ENCODE measurements around the gene TMBIM4.
A peak's percentile ranks its signal among the peaks of the same experiment; 100 is the strongest.
"Not testable (repeated sequence)": the region's sequence is repeated elsewhere in the genome, so short reads cannot be mapped to it uniquely, and the experiment has no call there.

Gene TMBIM4

GRCh38 chr12:66169221-66170170 is at the start of gene TMBIM4:
Gene TMBIM4 (minus strand): TSS chr12:66169996. CDS start chr12:66169951, 45 bp downstream.
- Histone ChIP-seq H3K4me3 (ENCODE audit: low read length) (peak within 1 kb of the TSS; percentile 91), H3K9me3 (ENCODE audit: control insufficient read depth, low read depth, low read length) (peaks cover 7% of the 10 kb centered on the region), H3K36me3 (ENCODE audit: control insufficient read depth, low read depth, low read length) (no peaks in the 10 kb centered on the region), H3K27me3 (ENCODE audit: control insufficient read depth, insufficient read depth, low read length) (no peaks in the 10 kb centered on the region), H3K27ac (ENCODE audit: low read length) (peak within 1 kb of the TSS; percentile 75), H3K4me1 (ENCODE audit: control insufficient read depth, low read depth, low read length) (peaks cover 7% of the 10 kb centered on the region), H3K9ac (ENCODE audit: low read length) (peak within 1 kb of the TSS; percentile 77)

GRCh38 chr12:66217342-66217917 is 47.6 kb upstream of the TMBIM4 start:
- H3K27me3 ChIP-seq (ENCODE audit: control insufficient read depth, insufficient read depth, low read length), result no peaks in the 10 kb centered on the region
- H3K4me3 ChIP-seq (ENCODE audit: low read length), result no peak overlapping the region
- H3K9ac ChIP-seq (ENCODE audit: low read length), result no peak overlapping the region
- H3K36me3 ChIP-seq (ENCODE audit: control insufficient read depth, low read depth, low read length), result no peaks in the 10 kb centered on the region
- H3K4me1 ChIP-seq (ENCODE audit: control insufficient read depth, low read depth, low read length), result no peaks in the 10 kb centered on the region
- H3K9me3 ChIP-seq (ENCODE audit: control insufficient read depth, low read depth, low read length), result no peaks in the 10 kb centered on the region
- no peak overlapping the region for H3K27ac ChIP-seq (ENCODE audit: low read length)

GRCh38 chr12:66213011-66213410 is 43.2 kb upstream of the TMBIM4 start:
- H3K9me3 ChIP-seq (ENCODE audit: control insufficient read depth, low read depth, low read length); H3K9ac ChIP-seq (ENCODE audit: low read length); H3K27me3 ChIP-seq (ENCODE audit: control insufficient read depth, insufficient read depth, low read length); H3K4me3 ChIP-seq (ENCODE audit: low read length); H3K36me3 ChIP-seq (ENCODE audit: control insufficient read depth, low read depth, low read length); H3K4me1 ChIP-seq (ENCODE audit: control insufficient read depth, low read depth, low read length); H3K27ac ChIP-seq (ENCODE audit: low read length): not testable (repeated sequence)

GRCh38 chr12:66211573-66211972 is 41.8 kb upstream of the TMBIM4 start:
- H3K27ac ChIP-seq (ENCODE audit: low read length); H3K4me3 ChIP-seq (ENCODE audit: low read length); H3K9ac ChIP-seq (ENCODE audit: low read length); H3K36me3 ChIP-seq (ENCODE audit: control insufficient read depth, low read depth, low read length); H3K4me1 ChIP-seq (ENCODE audit: control insufficient read depth, low read depth, low read length); H3K9me3 ChIP-seq (ENCODE audit: control insufficient read depth, low read depth, low read length); H3K27me3 ChIP-seq (ENCODE audit: control insufficient read depth, insufficient read depth, low read length): not testable (repeated sequence)

- Histone ChIP-seq H3K9me3 (ENCODE audit: control insufficient read depth, low read depth, low read length) (no peaks in the 10 kb centered on the region), H3K36me3 (ENCODE audit: control insufficient read depth, low read depth, low read length) (no peaks in the 10 kb centered on the region), H3K9ac (ENCODE audit: low read length) (no peak overlapping the region), H3K4me1 (ENCODE audit: control insufficient read depth, low read depth, low read length) (no peaks in the 10 kb centered on the region), H3K4me3 (ENCODE audit: low read length) (no peak overlapping the region), H3K27me3 (ENCODE audit: control insufficient read depth, insufficient read depth, low read length) (no peaks in the 10 kb centered on the region), H3K27ac (ENCODE audit: low read length) (no peak overlapping the region)
Observed at GRCh38 chr12:66210840-66211239, 41.0 kb upstream of the TMBIM4 start.

- Histone ChIP-seq H3K4me3 (ENCODE audit: low read length) (no peak overlapping the region), H3K9ac (ENCODE audit: low read length) (no peak overlapping the region), H3K4me1 (ENCODE audit: control insufficient read depth, low read depth, low read length) (no peaks in the 10 kb centered on the region), H3K9me3 (ENCODE audit: control insufficient read depth, low read depth, low read length) (no peaks in the 10 kb centered on the region), H3K27ac (ENCODE audit: low read length) (no peak overlapping the region), H3K36me3 (ENCODE audit: control insufficient read depth, low read depth, low read length) (no peaks in the 10 kb centered on the region), H3K27me3 (ENCODE audit: control insufficient read depth, insufficient read depth, low read length) (no peaks in the 10 kb centered on the region)
Observed at GRCh38 chr12:66206141-66206540, 36.3 kb upstream of the TMBIM4 start.

GRCh38 chr12:66203820-66204219 is 34.0 kb upstream of the TMBIM4 start:
- peaks cover 4% of the 10 kb centered on the region for H3K9me3 ChIP-seq (ENCODE audit: control insufficient read depth, low read depth, low read length)
- no peaks in the 10 kb centered on the region for H3K4me1 ChIP-seq (ENCODE audit: control insufficient read depth, low read depth, low read length)
- H3K9ac ChIP-seq (ENCODE audit: low read length), result no peak overlapping the region
- no peak overlapping the region for H3K4me3 ChIP-seq (ENCODE audit: low read length)
- no peaks in the 10 kb centered on the region for H3K27me3 ChIP-seq (ENCODE audit: control insufficient read depth, insufficient read depth, low read length)
- no peaks in the 10 kb centered on the region for H3K36me3 ChIP-seq (ENCODE audit: control insufficient read depth, low read depth, low read length)
- no peak overlapping the region for H3K27ac ChIP-seq (ENCODE audit: low read length)

- H3K4me1 ChIP-seq (ENCODE audit: control insufficient read depth, low read depth, low read length), result peaks cover 13% of the 10 kb centered on the region
- H3K36me3 ChIP-seq (ENCODE audit: control insufficient read depth, low read depth, low read length), result no peaks in the 10 kb centered on the region
- no peak overlapping the region for H3K27ac ChIP-seq (ENCODE audit: low read length)
- H3K9me3 ChIP-seq (ENCODE audit: control insufficient read depth, low read depth, low read length), result peaks cover 4% of the 10 kb centered on the region
- no peak overlapping the region for H3K9ac ChIP-seq (ENCODE audit: low read length)
- no peak overlapping the region for H3K4me3 ChIP-seq (ENCODE audit: low read length)
- H3K27me3 ChIP-seq (ENCODE audit: control insufficient read depth, insufficient read depth, low read length), result no peaks in the 10 kb centered on the region
Observed at GRCh38 chr12:66199831-66200509, 30.2 kb upstream of the TMBIM4 start.

GRCh38 chr12:66199141-66199540 is 29.3 kb upstream of the TMBIM4 start:
- Histone ChIP-seq H3K4me1 (ENCODE audit: control insufficient read depth, low read depth, low read length) (peaks cover 13% of the 10 kb centered on the region), H3K27ac (ENCODE audit: low read length) (no peak overlapping the region), H3K36me3 (ENCODE audit: control insufficient read depth, low read depth, low read length) (no peaks in the 10 kb centered on the region), H3K27me3 (ENCODE audit: control insufficient read depth, insufficient read depth, low read length) (no peaks in the 10 kb centered on the region), H3K9me3 (ENCODE audit: control insufficient read depth, low read depth, low read length) (peaks cover 4% of the 10 kb centered on the region), H3K9ac (ENCODE audit: low read length) (no peak overlapping the region), H3K4me3 (ENCODE audit: low read length) (no peak overlapping the region)

- no peak overlapping the region for H3K27ac ChIP-seq (ENCODE audit: low read length)
- peaks cover 4% of the 10 kb centered on the region for H3K9me3 ChIP-seq (ENCODE audit: control insufficient read depth, low read depth, low read length)
- peaks cover 13% of the 10 kb centered on the region for H3K4me1 ChIP-seq (ENCODE audit: control insufficient read depth, low read depth, low read length)
- no peaks in the 10 kb centered on the region for H3K27me3 ChIP-seq (ENCODE audit: control insufficient read depth, insufficient read depth, low read length)
- no peaks in the 10 kb centered on the region for H3K36me3 ChIP-seq (ENCODE audit: control insufficient read depth, low read depth, low read length)
- H3K9ac ChIP-seq (ENCODE audit: low read length), result no peak overlapping the region
- no peak overlapping the region for H3K4me3 ChIP-seq (ENCODE audit: low read length)
Observed at GRCh38 chr12:66197495-66197921, 27.7 kb upstream of the TMBIM4 start.

GRCh38 chr12:66196806-66197205 is 27.0 kb upstream of the TMBIM4 start:
- peaks cover 4% of the 10 kb centered on the region for H3K9me3 ChIP-seq (ENCODE audit: control insufficient read depth, low read depth, low read length)
- H3K27me3 ChIP-seq (ENCODE audit: control insufficient read depth, insufficient read depth, low read length), result no peaks in the 10 kb centered on the region
- no peak overlapping the region for H3K27ac ChIP-seq (ENCODE audit: low read length)
- H3K36me3 ChIP-seq (ENCODE audit: control insufficient read depth, low read depth, low read length), result no peaks in the 10 kb centered on the region
- no peak overlapping the region for H3K9ac ChIP-seq (ENCODE audit: low read length)
- peaks cover 13% of the 10 kb centered on the region for H3K4me1 ChIP-seq (ENCODE audit: control insufficient read depth, low read depth, low read length)
- no peak overlapping the region for H3K4me3 ChIP-seq (ENCODE audit: low read length)
